Nucleus accumbens (tissue), 56 donors: ENCODE measurements around the gene PDE4D.

ENCODE experiments used
- DNase-seq, 56 donors: peaks; one replicate each; lab custom pipeline; 2025; lab: John Stamatoyannopoulos, UW

Gene PDE4D

DNA sequence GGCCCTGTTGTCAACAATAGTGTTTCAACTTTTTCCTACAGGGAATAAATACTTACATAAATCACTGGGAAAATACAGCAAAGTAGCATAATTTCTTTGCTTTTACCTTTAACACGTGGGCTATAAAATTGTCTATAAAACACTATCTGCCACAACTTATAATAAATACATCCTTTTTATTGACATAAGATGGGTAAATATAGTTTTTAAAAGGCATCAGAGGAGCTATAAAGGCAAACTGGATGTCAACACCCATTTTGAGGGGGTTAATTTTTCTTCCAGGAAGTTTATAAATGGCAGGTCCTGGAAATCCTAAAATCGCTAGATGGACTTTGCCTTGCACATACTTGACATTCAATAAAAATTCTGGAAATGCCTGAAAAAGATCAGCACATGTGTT, 358.0 kb downstream of the PDE4D start:
- DNase-seq: no peak

DNA sequence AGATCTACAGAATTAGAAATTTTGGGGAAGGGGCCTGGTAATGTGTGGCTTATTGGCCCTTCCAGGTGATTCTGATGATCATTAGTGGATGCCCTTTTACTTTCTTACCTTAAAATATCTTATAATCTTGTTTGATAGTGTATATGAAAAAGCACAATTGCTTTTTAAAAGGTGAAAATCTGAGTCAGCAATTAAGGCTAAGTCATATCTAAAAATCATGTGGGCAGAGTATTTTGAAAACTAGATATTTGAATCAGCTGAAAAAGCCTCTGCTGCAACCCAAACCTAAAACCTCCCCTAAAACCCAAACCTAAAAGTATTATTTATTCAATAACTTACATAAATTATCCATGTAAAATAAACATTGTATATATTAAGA, 359.8 kb downstream of the PDE4D start:
- DNase-seq: no peak

DNA sequence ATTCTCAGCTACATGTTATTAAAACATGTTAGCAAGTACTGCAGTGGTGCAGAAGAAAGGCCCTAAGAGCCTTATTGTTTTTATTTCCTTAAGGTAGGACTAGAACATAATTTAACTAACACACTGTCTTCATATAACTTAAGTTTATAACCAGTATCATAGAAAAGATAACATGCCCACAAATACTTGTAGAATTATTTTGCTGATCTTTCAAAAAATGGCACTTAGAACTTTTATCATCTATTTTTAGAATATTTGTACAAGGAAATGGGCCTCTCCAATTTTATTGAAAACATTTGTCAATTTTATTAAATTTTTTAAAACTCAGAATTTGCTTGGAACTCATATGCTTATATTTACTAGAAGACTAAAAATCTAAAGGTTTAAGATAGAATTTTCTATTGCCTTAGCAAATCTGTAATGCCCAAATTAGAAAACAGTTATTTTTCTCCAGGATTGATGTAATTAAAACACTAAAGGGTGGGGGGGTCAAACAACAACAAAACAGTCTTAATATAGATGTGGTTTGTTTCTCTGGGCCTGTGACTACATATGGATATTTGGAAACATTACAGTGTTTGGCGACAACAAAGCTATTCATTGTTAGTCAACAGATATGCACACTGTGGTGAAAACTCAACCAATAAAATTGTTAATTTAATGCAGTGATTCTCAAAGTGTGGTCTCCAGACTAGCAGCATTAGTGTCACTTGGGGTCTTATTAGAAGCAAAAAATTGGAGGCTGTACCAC, 360.4 kb downstream of the PDE4D start:
- no peak for DNase-seq

DNA sequence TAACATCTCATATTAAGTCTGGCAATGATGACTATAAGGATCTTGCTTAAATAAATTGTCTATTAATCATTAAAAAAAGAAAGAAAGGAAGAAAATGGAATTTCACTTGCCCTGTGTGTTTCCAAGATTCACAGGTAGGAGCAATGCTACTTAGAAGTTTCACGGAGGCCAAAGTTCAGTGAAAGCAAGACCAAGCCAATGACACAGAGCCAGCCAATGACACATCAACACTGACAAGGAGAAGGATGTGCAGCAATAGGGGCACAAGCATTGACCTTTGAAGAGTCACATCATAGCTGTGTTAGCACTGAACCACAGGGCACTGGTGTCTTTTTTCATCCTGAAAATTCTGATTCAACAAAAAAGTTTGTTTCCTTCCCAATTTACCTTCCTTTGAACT, 364.3 kb downstream of the PDE4D start:
- DNase-seq: no peak

DNA sequence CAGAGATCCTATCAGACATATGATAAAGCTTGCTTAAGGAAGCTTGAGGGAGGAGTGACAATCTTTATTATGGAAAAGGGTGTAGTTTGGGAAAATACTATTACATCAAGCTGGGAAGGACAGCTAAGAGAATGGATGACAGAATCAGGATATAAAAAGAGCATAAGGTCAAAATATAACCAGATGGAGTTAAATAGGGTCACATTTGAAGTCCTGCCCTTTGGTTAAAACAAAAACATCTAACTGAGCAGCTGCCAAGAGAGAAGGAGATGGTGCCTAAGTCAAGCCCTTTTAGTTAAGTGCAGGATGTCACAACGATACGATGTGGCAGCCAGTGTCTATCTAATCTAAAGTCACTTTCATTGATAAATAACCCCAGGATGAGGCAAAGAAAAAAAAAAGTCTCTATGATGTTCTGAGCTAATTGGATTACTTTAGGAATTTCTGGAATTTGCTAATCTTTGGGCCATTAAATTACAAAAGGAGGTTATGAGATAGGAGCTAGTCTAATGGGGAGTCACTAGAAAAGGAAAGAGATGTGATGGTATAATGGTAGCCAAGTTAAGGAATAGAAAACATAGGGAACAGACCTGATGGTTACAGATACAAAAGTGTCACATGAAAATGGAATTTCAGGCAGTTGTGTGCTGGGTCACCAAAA, 365.2 kb downstream of the PDE4D start:
- no peak for DNase-seq

DNA sequence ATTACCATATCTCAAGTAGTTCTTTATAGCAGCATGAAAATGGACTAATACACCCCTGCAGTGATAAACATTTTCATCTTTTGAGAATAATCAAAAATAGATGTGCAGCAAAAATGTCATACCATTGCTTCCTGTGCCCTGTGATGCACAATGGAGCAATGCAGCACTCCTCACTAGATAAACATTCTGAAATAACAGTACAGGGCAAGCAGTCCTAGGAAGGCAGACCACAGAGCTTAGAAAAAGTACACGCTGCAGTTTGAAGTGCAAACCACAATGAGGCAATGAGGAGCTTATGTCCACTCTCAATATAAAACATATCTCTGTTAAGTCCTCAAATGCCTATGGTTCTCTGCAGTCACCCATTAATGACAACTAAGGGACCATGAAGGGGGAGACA, 367.6 kb downstream of the PDE4D start:
- no peak for DNase-seq

DNA sequence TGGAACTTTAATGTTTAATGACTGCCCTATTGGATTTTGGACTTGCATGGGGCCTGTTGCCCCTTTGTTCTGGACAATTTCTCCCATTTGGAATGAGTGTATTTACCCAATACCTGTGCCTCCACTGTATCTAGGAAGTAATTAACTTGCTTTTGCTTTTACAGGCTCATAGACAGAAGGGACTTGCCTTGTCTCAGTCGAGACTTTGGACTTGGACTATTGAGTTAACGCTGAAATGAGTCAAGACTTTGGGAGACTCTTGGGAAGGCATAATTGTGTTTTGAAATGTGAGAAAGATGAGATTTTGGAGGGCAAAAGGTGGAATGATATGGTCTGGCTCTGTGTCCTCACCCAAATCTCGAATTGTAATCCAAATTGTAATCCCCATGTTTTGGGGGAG, 368.2 kb downstream of the PDE4D start:
- no peak for DNase-seq

DNA sequence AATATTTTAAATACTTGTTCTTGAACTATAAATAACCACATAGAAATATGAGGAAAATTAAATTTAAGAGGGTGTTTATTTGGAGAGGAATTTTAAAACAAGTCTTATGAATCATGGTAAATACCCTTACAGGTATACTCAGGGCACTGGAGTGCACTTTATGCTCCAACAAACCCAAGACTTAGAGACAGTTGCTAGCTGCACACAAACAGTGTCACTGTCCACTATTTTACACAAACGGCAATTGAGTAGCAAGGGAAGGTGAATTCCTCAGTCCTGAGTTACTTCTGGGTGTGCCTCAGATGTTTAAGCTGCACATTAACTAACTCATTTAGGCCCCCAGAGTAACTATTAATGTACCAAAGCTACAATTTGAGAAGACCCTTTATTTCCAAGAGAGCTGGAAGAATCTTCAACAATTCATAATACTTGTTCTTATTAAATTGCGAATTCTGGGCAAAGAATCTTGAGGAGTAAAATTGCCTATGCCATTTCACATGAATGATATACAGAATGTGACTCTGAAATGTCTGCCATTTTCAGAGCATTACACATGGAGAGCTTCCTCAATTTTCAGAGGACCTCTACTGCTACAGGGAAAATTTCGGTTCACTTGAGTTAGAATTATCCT, 371.2 kb downstream of the PDE4D start:
- no peak for DNase-seq

DNA sequence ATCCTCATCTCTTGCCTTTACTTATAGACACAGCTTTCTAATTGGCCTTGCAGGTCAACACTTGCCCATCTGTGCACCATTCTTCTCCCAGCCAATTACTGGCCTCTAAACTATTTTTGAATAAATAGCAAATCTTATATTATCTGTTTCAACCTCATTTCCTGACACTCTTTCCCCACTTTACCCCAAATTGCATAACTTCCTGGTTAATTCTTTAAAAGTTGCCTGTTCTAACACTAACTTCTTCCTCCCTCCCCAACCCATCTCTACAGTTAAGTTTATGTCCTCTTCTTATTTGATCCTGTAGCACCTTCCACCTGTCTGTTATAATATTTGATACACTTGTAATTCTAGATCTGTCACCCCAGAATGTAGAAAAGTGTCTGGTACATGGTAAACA, 372.1 kb downstream of the PDE4D start:
- no peak for DNase-seq

DNA sequence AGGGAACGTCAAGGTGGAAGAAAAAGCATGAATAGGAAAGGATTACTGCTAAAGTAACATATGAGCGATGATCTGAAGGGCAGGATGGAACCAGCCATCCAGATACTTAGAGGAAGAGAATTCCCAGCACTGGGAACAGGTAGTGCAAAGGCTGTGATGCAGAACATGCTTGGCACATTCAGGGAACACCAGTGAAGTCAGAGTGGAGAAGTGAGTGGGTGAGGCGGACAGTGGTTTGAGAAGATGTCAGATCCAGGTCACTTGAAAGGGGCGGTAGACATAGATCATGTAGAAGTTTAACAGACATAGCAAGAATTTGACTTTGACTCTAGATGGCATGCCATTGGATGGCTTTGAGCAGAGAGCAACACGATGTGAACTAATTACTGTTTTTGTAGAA, 374.2 kb downstream of the PDE4D start:
- DNase-seq: no peak

DNA sequence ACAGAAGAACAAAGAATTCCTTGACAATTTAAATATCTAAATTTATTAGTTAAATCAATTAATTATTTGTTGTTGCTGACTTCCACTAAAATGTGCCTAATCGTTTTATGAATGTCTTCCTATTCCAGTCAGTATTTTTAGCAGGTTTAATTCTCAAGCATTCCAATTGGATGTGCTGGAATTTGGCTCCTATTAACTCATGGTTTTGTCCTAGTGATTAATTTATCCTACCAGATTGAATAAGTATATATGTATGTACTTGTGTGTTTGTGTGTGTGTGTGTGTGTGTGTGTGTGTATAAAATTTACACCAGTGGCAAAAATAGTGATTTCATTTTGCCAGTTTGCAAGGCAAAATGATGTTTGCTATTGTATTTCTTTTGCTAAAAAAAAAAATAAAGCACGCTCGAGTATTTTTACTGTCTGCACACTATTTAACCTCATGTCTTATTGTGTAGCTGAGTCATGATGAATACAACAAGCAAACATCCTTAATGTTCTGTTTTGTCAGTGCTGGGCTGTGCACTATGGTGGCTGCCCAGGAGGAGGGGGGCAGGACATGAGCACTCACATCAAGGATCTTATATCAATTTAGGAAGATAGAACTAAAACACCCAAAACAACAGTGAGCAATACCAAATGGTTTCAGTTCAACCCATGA, 375.5 kb downstream of the PDE4D start:
- no peak for DNase-seq

DNA sequence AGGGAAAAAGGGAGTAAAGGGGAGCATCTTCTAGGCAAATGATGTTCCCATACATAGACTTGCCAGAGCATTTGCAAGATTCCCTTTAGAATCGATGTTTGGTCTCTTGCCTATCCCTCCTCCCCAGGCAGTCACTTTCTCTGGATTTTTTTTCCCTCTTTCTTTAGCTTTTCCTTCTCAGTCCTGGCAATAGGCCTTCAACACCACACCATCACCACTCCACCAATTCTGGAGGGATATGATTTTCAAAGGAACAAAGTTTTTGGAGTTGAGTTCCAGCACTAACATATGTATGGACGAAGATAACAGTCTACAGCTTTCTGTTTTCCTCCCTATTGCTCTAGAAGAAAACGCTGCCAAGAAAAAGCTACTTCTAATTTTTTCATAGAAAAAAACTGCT, 377.4 kb downstream of the PDE4D start:
- no peak for DNase-seq

DNA sequence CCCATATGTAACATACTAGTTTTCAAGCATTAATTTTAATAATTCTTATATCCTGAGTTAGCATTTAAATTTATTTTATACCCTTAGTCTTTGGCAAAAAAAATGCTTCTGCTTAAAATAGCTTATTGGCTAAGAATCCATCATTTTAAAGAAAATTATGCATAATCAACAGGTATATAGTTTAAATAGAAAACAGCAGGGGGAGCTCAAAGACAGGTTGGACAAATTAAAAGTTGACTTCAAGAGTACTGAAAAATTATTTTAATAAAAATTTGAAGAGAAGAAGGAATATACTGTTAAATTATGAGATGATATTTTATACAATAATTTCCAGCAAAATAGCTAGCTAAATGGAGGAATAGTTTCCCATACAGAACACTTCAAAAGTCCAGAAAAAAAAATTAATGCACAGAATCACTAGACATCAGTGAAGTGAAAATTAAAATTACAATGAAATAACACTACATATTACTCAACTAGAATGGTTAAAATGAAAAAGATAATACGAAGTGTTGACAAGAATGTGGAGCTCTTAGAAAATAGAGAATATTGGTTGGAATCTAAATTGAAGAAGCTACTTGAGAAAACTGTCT, 387.1 kb downstream of the PDE4D start:
- no peak for DNase-seq

DNA sequence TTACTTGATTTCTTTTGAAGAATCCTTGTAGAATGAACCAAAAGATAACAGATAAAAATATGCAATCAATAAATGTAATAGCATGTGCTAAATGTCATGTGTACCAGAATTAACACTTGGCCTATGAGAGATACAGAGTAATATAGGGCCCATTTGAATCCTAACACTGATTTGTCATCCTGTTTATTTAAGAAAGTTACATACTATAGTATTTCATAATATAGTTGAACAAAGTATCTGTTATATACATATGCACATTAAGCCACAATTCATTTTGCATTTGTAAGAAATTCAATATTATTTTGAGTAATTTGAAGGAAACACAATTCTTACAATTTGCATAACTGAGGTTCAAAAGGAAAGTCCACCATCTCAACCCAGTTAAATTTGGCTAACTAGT, 389.5 kb downstream of the PDE4D start:
- DNase-seq: no peak

DNA sequence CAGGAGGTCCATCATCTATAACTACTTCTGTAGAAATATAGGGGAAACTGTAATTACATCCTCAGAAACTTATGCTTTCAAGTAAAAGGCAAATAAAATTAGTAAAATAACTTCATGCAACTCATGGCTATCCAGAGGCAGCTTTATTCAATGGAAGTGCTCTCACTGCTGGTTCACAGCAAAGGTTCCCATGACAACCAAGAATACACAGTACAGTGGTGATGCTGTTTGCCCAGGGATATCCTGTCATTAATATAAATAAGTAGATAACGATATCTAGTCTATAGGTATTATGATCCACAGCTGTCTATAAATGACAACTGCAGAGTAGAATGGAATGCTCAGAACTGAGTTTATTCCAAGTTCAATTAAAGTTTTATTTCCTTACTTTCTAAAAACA, 390.3 kb downstream of the PDE4D start:
- DNase-seq: no peak

DNA sequence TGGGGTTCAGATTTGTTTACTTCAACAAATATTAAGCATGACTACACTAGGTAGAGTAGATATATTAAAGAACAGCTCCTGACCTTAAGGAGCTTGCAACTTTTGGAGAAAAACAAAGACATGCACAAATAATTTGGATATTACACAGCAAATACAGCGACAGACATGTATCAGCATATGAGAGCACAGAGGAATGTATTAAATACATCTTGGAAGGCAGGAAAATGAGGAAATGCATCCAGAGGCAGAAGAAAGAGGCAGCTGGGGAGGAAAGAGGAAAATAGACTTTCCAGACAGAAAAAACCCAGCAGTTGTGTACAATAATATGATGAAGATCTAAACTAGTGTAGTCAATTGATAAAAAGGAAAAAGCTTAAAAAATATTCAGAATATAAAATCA, 392.2 kb downstream of the PDE4D start:
- DNase-seq: no peak

DNA sequence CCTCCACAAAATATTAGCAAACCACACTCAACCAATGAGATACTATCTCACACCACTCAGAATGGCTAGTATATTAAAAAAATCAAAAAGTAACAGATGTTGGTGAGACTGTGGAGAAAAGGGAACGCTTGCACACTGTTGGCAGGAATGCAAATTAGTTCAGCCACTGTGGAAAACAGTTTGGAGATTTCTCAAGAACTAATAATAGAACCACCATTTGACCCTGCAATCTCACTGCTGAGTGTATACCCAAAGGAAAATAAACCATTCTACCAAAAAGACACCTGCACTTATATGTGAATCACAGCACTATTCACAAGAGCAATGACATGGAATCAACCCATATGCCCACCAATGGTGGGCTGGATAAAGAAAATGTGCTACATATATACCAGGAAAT, 393.5 kb downstream of the PDE4D start:
- DNase-seq: no peak

DNA sequence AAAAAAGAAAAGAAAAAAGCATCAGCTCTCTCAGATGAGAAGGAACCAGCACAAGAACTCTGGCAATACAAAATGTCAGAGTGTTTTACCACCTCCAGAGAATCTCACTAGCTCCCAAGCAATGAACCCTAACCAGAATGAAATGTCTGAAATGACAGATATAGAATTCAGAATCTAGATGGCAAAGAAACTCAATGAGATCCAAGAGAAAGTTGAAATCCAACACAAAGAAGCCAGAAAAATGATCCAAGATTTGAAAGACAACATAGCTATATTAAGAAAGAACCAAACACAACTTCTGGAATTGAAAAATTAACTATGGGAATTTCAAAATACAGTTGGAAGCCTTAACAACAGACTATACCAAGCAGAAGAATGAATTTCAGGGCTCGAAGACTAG, 396.3 kb downstream of the PDE4D start:
- DNase-seq: no peak

DNA sequence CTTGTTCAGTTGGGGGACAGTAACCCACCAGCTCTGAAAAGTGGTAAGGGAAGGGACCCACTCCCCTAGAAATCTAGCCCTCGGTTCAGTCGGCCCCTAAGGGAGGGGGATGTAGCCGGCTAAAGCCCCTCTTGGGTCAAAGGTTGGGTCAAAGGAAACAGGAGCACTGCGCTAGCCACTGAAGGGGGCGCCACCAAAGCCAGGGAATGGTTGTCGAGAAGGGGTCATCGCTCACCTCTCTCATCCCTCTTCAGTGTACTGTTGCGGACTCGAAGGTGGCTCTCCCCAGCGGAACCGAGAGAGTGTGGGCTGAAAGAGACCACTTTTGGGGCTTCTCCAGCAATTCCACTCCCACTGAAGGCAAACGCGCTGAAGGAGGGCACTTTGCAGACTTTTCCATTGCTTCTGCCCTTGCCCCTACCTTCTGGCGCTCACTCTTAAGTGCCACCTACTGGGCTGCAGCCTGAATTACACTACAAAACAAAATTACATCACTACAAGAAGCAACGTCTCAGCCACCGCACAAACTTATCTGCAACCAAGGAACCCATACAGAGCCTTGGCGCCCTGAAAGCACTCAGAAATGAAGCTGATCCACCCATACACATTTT, 396.9 kb downstream of the PDE4D start:
- DNase-seq: no peak

DNA sequence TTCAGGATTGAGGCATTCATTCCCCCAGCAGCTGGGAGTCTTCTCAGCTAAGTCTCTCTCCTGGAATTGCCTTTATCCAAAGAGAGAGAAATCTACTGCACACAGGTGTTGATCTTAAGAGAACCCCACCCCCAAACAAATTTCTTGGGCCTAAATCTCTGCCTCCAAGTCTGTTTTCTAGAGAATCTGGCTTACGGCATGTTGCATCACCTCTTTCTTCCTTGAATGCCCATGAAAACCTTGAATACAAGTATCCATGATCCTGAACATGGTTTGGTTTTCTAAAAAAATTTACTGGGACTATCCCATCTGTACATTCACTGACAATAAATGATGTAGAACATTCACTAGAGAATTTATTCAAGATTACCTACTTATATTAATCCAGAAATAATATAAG, 401.6 kb downstream of the PDE4D start:
- DNase-seq: no peak

DNA sequence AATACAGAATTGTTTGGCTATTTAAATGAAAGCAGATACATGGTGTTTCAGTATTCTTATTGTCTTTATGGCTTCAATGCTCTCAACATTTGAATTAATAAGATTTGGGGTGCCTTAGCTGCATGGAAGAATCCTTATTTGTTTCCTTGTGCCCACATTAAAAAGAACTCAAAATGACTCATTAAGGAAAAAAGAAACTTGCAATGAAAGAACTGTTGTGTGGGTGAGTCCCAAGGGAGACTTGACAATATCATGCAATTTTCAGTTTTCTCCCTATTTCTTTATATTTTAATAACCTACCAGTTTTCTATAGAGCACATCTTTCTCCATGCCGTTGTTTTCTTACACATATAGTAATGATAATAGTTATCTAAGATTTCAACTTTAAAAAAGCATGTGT, 404.0 kb downstream of the PDE4D start:
- no peak for DNase-seq
